ENCODE data around the gene SPECC1. TPM values are rescaled to one million over a fixed set of nuclear protein-coding genes. Genes with fewer than 3 reads are reported as not detected.

SPECC1 gene
- total and polyA plus RNA-seq, 2 donors (not counting 3 experiments of a cell fraction or from before 2014, with no cell fraction given): 5.3 to 20.4 TPM

GRCh38 chr17:20234276-20234675 is 225.1 kb downstream of the SPECC1 start:
- BruUV-seq (replicated peaks): no TSS peak

More at GRCh38 chr17:20234276-20234675, 225.1 kb downstream of the SPECC1 start:
- Histone ChIP-seq H3K27me3 (ENCODE audit: control insufficient read depth in 2 of 2, insufficient read depth in 2 of 2, low read length in 2 of 2) (no peaks in the 10 kb centered on the region), H3K36me3 (ENCODE audit: control insufficient read depth in 2 of 2, extremely low read depth in 1 of 2, insufficient read depth in 2 of 2, low read length in 2 of 2) (no peaks in the 10 kb centered on the region), H3K4me2 (ENCODE audit: insufficient read depth, low read length) (no peak overlapping the region), H3K27ac (ENCODE audit: insufficient read depth, low read depth, low read length) (no peak overlapping the region), H3K79me2 (ENCODE audit: control insufficient read depth, insufficient read depth, low read length) (no peaks in the 10 kb centered on the region), H3K4me3 (replicated peaks in 1 of 3; ENCODE audit: insufficient read depth in 1 of 3, low read depth in 1 of 3, low read length in 3 of 3) (no peak overlapping the region), H4K20me1 (replicated peaks; ENCODE audit: control insufficient read depth, extremely low read depth, insufficient read depth, low read length) (no peaks in the 10 kb centered on the region), H3K9me1 (replicated peaks; ENCODE audit: control insufficient read depth, extremely low read depth, insufficient read depth, low read length) (no peaks in the 10 kb centered on the region), H3K4me1 (ENCODE audit: control insufficient read depth, extremely low read depth, insufficient read depth, low read length) (no peaks in the 10 kb centered on the region), H2AFZ (ENCODE audit: low read depth, low read length) (no peak overlapping the region), H3K9me3 (replicated peaks; ENCODE audit: control insufficient read depth, insufficient read depth, low read length) (no peaks in the 10 kb centered on the region), H3K9ac (replicated peaks; ENCODE audit: extremely low read depth, insufficient read depth, low read length) (no peak overlapping the region)
- FAIRE-seq: no peak
- dilution Hi-C loops (cut with MboI; ENCODE audit: extremely low pct_ligation_motif_present, low sequenced_read_pairs) (no loop called here), intact Hi-C loops (cut with micrococcal nuclease) (no loop called here)
- no peak for DNase-seq (ENCODE audit: low read depth, low spot score)
- ChIA-PET POLR2A (no interaction called here), CTCF (no interaction called here)
- TF ChIP-seq JUN (IDR thresholded peaks at IDR 0.05; ENCODE audit: borderline replicate concordance, insufficient read depth, insufficient read length, low read depth): no peak
- TF ChIP-seq EZH2 (IDR thresholded peaks at IDR 0.05; ENCODE audit: borderline replicate concordance, low read depth, low read length, severe bottlenecking): no peak
- no peak for TF ChIP-seq GATA2 (IDR thresholded peaks at IDR 0.05; ENCODE audit: insufficient read depth, insufficient read length, low read depth, low read length)
- TF ChIP-seq POLR2AphosphoS5 (IDR thresholded peaks at IDR 0.05; ENCODE audit: insufficient read depth, low read depth, low read length): no peak
- no peak for TF ChIP-seq POLR2A (IDR thresholded peaks at IDR 0.05; ENCODE audit: low read depth, low read length)
- TF ChIP-seq FOS (IDR thresholded peaks at IDR 0.05; ENCODE audit: borderline replicate concordance, insufficient read depth, low read length): no peak
- TF ChIP-seq CTCF (IDR thresholded peaks at IDR 0.05; ENCODE audit: extremely low read depth in 1 of 2, insufficient read depth in 1 of 2, low read depth in 1 of 2, low read length in 2 of 2): no peak
- TF ChIP-seq MYC (IDR thresholded peaks at IDR 0.05; ENCODE audit: low read depth, low read length): no peak
- TF ChIP-seq MAX (IDR thresholded peaks at IDR 0.05; ENCODE audit: insufficient read depth, insufficient read length): no peak
